ENCODE data around the gene KCNQ5.

KCNQ5 gene

DNA sequence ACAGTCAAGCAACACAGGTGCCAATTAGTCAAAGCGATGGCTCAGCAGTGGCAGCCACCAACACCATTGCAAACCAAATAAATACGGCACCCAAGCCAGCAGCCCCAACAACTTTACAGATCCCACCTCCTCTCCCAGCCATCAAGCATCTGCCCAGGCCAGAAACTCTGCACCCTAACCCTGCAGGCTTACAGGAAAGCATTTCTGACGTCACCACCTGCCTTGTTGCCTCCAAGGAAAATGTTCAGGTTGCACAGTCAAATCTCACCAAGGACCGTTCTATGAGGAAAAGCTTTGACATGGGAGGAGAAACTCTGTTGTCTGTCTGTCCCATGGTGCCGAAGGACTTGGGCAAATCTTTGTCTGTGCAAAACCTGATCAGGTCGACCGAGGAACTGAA is 572.9 kb downstream of the KCNQ5 start:
- H3K27me3 ChIP-seq (ENCODE audit: low read depth, low read length), result no peaks in the 10 kb centered on the region
- no peak overlapping the region for H3K27ac ChIP-seq (ENCODE audit: low read length)
- no peaks in the 10 kb centered on the region for H3K9me3 ChIP-seq (ENCODE audit: insufficient read depth, low read length)
- no peaks in the 10 kb centered on the region for H3K4me1 ChIP-seq (ENCODE audit: low read length)
- no peak overlapping the region for H3K4me3 ChIP-seq (ENCODE audit: low read length)
- H3K4me2 ChIP-seq (ENCODE audit: low read length), result no peak overlapping the region
- H3K36me3 ChIP-seq (replicated peaks; ENCODE audit: low read depth, low read length), result no peaks in the 10 kb centered on the region
- no peaks in the 10 kb centered on the region for H3K79me2 ChIP-seq (ENCODE audit: low read length)
- H2AFZ ChIP-seq (ENCODE audit: low read depth, low read length), result no peak overlapping the region
- H4K20me1 ChIP-seq (ENCODE audit: insufficient read depth, low read length), result no peaks in the 10 kb centered on the region
- TF ChIP-seq EZH2phosphoT487 (IDR thresholded peaks at IDR 0.05; ENCODE audit: low read depth), result no peak
- TF ChIP-seq, protein P1, sequence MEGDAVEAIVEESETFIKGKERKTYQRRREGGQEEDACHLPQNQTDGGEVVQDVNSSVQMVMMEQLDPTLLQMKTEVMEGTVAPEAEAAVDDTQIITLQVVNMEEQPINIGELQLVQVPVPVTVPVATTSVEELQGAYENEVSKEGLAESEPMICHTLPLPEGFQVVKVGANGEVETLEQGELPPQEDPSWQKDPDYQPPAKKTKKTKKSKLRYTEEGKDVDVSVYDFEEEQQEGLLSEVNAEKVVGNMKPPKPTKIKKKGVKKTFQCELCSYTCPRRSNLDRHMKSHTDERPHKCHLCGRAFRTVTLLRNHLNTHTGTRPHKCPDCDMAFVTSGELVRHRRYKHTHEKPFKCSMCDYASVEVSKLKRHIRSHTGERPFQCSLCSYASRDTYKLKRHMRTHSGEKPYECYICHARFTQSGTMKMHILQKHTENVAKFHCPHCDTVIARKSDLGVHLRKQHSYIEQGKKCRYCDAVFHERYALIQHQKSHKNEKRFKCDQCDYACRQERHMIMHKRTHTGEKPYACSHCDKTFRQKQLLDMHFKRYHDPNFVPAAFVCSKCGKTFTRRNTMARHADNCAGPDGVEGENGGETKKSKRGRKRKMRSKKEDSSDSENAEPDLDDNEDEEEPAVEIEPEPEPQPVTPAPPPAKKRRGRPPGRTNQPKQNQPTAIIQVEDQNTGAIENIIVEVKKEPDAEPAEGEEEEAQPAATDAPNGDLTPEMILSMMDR (IDR thresholded peaks at IDR 0.05; ENCODE audit: low read depth, low read length), result no peak
- H3K9ac ChIP-seq (ENCODE audit: low read length), result no peak overlapping the region

DNA sequence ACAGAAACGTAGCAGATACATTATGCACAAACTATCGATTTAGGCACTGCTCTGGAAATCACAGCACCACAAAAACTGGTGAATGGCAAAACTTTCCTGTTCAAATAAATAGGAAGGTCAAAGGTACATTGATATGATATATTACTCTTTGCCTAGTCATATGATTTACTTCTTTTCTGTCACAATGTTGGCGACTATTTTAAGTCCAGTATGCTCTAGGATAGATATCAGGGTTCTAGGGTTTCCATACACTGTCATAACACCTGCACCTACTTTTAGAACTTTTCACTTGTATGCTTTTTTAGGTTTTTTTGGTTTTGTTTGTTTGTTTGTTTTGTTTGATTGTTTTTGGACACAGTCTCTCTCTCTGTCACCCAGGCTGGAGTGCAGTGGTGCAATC is 578.4 kb downstream of the KCNQ5 start:
- no peaks in the 10 kb centered on the region for H3K27me3 ChIP-seq (ENCODE audit: low read depth, low read length)
- H3K4me1 ChIP-seq (ENCODE audit: low read length), result no peaks in the 10 kb centered on the region
- no peak overlapping the region for H2AFZ ChIP-seq (ENCODE audit: low read depth, low read length)
- H3K9me3 ChIP-seq (ENCODE audit: insufficient read depth, low read length), result no peaks in the 10 kb centered on the region
- no peaks in the 10 kb centered on the region for H3K79me2 ChIP-seq (ENCODE audit: low read length)
- H4K20me1 ChIP-seq (ENCODE audit: insufficient read depth, low read length), result no peaks in the 10 kb centered on the region
- H3K4me3 ChIP-seq (ENCODE audit: low read length), result no peak overlapping the region
- no peak overlapping the region for H3K27ac ChIP-seq (ENCODE audit: low read length)
- no peak overlapping the region for H3K9ac ChIP-seq (ENCODE audit: low read length)
- TF ChIP-seq, protein P1 (IDR thresholded peaks at IDR 0.05; ENCODE audit: low read depth, low read length), result no peak
- TF ChIP-seq EZH2phosphoT487 (IDR thresholded peaks at IDR 0.05; ENCODE audit: low read depth), result no peak
- H3K4me2 ChIP-seq (ENCODE audit: low read length), result no peak overlapping the region
- no peaks in the 10 kb centered on the region for H3K36me3 ChIP-seq (replicated peaks; ENCODE audit: low read depth, low read length)

DNA sequence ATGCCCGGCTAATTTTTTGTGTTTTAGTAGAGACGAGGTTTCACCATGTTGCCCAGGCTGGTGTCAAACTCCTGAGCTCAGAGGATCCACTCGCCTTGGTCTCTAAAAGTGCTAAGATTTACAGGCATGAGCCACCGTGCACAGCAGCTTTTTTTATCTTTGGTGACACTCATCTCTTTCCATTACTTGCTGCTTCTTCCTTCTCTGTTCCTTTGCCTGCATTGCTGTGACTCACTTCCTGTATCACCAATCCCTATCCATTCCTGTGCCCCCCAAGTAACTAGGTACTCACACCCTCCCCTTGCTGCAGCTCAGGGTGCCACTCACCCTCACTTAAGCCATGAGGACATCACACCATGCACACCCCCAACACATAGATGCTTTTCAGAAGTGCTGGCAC is 578.9 kb downstream of the KCNQ5 start:
- no peak overlapping the region for H3K4me2 ChIP-seq (ENCODE audit: low read length)
- H3K4me3 ChIP-seq (ENCODE audit: low read length), result no peak overlapping the region
- no peak overlapping the region for H2AFZ ChIP-seq (ENCODE audit: low read depth, low read length)
- no peaks in the 10 kb centered on the region for H3K27me3 ChIP-seq (ENCODE audit: low read depth, low read length)
- H3K9ac ChIP-seq (ENCODE audit: low read length), result no peak overlapping the region
- H3K79me2 ChIP-seq (ENCODE audit: low read length), result no peaks in the 10 kb centered on the region
- H3K9me3 ChIP-seq (ENCODE audit: insufficient read depth, low read length), result no peaks in the 10 kb centered on the region
- TF ChIP-seq EZH2phosphoT487 (IDR thresholded peaks at IDR 0.05; ENCODE audit: low read depth), result no peak
- no peaks in the 10 kb centered on the region for H4K20me1 ChIP-seq (ENCODE audit: insufficient read depth, low read length)
- no peaks in the 10 kb centered on the region for H3K4me1 ChIP-seq (ENCODE audit: low read length)
- no peaks in the 10 kb centered on the region for H3K36me3 ChIP-seq (replicated peaks; ENCODE audit: low read depth, low read length)
- no peak overlapping the region for H3K27ac ChIP-seq (ENCODE audit: low read length)

DNA sequence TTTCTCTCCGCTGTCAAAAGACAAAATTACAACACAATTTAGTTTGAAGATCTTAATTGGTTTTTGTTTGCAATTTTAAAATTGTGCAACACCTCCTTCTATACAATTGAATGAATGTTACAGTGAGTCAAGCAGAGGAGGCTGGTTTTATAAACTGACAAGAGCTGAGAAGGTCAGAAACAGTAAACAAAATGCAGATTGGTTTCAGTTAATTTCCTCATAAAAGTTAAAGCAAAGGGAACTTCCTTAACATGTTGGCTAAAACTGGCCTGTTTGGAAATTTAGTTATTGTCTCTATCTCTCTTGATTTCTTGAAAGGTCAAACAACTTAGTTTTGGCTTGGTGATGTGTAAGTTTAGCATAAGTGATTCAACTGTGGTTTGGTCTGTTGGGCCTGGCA is 581.2 kb downstream of the KCNQ5 start:
- no peak overlapping the region for H3K4me3 ChIP-seq (ENCODE audit: low read length)
- no peaks in the 10 kb centered on the region for H3K27me3 ChIP-seq (ENCODE audit: low read depth, low read length)
- H2AFZ ChIP-seq (ENCODE audit: low read depth, low read length), result no peak overlapping the region
- H3K4me2 ChIP-seq (ENCODE audit: low read length), result no peak overlapping the region
- no peak overlapping the region for H3K9ac ChIP-seq (ENCODE audit: low read length)
- TF ChIP-seq, protein P1 (IDR thresholded peaks at IDR 0.05; ENCODE audit: low read depth, low read length), result no peak
- no peak for TF ChIP-seq EZH2phosphoT487 (IDR thresholded peaks at IDR 0.05; ENCODE audit: low read depth)
- no peaks in the 10 kb centered on the region for H3K4me1 ChIP-seq (ENCODE audit: low read length)
- no peaks in the 10 kb centered on the region for H3K79me2 ChIP-seq (ENCODE audit: low read length)
- H3K27ac ChIP-seq (ENCODE audit: low read length), result no peak overlapping the region
- H3K9me3 ChIP-seq (ENCODE audit: insufficient read depth, low read length), result no peaks in the 10 kb centered on the region
- H4K20me1 ChIP-seq (ENCODE audit: insufficient read depth, low read length), result no peaks in the 10 kb centered on the region
- no peaks in the 10 kb centered on the region for H3K36me3 ChIP-seq (replicated peaks; ENCODE audit: low read depth, low read length)

DNA sequence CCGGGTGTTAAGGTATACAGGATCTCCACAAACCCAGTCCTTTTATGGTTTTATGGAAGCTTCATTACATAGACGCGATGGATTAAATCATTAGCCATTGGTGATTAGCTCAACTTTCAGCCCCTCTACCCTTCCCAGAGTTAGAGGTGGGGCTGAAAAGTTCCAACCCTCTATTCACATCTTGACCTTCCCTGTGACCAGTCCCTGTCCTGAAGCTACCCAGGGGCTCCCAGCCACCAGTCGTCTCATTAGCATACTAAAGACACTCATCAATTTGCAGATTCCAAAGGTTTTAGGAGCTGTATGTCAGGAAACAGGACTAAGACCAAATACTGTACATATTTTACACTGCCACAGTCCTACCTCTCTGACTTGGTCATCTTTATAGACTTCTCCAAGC is 582.4 kb downstream of the KCNQ5 start:
- Histone ChIP-seq H3K27me3 (ENCODE audit: low read depth, low read length) (no peaks in the 10 kb centered on the region), H3K9me3 (ENCODE audit: insufficient read depth, low read length) (no peaks in the 10 kb centered on the region), H3K27ac (ENCODE audit: low read length) (no peak overlapping the region), H3K9ac (ENCODE audit: low read length) (no peak overlapping the region), H3K4me3 (ENCODE audit: low read length) (no peak overlapping the region), H3K36me3 (replicated peaks; ENCODE audit: low read depth, low read length) (no peaks in the 10 kb centered on the region), H2AFZ (ENCODE audit: low read depth, low read length) (no peak overlapping the region), H4K20me1 (ENCODE audit: insufficient read depth, low read length) (no peaks in the 10 kb centered on the region), H3K79me2 (ENCODE audit: low read length) (no peaks in the 10 kb centered on the region), H3K4me1 (ENCODE audit: low read length) (no peaks in the 10 kb centered on the region), H3K4me2 (ENCODE audit: low read length) (no peak overlapping the region)
- no peak for TF ChIP-seq EZH2phosphoT487 (IDR thresholded peaks at IDR 0.05; ENCODE audit: low read depth)
- TF ChIP-seq, protein P1 (IDR thresholded peaks at IDR 0.05; ENCODE audit: low read depth, low read length), result no peak
